ENCODE data around the gene AGPAT2. TPM values are rescaled to one million over a fixed set of nuclear protein-coding genes. Genes with fewer than 3 reads are reported as not detected.

Gene AGPAT2
- total RNA-seq (2022; extraction: Qiagen RNA extraction; ENCODE audit: low read depth) = 64.9 to 110 TPM (median 102 TPM) in 5 replicates

DNA sequence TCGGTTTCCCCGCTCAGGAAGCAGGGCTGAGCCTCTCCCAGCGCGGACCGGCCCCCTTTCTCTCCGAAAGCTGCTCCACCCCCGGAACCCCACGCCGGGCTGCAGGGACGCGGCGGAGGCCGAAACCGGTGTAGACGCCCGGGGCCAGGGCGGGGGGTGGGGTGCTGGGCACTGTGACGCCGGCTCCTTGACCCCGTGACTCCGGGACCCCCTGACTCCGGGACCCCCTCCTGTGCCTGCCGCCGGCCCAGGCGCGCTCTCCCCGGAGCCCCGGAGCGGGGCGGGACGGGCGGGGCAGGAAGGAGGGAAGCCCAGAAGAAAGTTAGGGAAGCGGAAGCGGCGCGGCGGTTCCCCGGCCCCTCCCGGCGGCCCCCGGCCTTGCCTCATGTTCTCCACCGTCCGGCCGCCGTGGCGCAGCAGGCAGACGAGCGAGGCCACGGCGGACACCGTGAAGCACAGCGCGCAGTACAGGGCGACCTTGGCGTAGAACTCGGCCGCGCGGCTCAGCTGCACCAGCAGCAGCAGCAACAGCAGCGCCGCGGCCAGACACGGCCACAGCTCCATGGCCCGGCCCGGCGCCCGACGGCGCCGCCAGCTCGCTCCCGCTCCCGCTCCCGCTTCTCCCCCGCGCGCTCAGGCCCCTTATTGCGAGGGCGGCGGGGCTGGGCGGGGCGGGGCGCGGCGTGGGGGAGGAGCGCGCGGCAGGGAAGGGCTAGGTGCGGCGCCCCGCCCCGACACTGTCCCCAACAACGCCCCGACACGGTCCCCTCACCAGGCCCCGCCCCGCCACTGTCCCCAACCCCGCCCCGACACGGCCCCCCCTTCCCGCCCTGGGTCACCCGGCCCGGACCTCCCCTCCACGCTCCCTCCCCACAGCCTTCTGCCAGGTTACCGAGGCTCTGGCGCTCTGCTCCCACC, at the start of gene AGPAT2:
AGPAT2 (minus strand) TSS at position 664 of the 918 bp plus-strand sequence; CDS start at position 564, 100 bp downstream.

DNA sequence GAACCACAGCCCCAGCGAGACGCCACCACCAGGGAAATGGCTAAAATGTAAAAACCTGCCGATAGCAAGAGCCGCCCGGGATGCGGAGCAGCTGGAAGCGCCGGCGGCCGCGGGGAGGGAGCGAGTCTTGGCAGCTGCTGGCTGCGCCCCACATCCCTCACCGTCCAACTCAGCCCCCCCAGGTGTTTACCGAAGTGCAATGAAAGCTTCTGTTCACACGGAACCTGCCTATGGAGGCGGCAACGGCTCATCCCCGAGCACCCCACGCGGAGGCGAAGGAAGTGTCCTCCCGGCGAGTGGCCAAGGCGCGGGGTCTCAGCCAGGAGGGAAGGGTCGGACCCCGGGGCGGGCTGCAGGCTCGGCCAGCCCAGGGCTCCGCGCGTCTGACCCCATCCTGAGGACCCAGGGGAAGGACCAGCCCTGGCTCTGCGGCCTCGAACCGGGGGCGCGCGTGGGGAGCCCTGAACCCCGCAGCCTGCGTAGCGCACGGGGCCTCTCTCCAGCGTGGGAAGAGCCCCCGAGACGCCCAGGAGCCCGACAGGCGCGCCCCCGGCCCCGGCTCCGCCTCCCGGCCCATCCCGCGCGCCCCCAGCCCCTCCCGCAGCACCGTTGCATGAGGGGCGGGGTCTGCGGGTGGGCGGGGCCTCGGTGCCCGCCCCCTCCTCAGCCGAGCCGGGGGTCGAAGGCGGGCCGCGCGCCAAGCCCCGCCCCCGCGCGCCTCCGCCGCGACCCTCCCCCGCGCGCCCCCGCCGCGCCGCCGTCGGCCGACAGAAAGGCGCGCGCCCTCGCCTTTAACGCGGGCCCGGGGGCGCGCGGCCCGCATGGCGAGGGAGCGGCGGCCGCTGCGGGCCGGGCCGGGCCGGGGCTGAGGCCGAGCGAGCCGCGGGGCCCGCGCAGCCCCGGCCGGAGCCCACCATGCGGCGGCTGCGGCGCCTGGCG, 24.8 kb upstream of the AGPAT2 start, which contains the start of gene DIPK1B:
DIPK1B (plus strand) TSS at position 822 of the 939 bp plus-strand sequence; CDS start at position 916, 94 bp downstream.

DNA sequence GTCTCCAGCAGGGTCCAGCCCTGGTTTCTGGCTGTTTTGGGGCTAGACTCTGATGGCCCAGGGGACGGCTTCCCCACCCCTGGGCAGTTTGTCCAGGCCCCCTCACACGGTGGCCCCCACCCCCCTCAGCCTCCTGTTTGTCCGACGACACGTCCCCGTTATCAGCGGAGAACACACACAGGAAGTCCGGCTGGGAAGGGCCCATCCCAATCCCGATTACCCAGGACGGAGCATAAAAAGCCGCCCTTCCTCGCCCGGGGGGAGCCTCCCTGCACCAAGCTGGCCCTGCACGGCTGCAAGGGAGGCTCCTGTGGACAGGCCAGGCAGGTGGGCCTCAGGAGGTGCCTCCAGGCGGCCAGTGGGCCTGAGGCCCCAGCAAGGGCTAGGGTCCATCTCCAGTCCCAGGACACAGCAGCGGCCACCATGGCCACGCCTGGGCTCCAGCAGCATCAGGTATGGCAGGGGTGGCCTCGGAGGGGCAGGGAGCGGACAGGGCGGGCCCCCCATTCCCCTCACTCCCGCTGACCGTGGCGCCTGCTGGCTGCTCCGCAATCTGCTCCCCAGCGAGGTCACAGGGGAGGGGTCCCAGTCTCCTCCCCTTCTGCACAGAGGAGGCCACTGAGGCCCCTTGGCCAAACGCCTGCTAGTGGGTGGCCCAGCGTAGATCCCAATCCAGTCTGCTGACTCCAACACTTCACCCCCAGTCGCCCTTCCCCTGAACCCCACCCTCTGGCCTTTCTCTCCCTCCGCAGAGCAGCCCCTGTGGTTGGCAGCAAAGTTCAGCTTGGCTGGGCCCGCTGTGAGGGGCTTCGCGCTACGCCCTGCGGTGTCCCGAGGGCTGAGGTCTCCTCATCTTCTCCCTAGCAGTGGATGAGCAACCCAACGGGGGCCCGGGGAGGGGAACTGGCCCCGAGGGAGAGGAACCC, 24.3 kb downstream of the AGPAT2 start, which contains the start of gene EGFL7:
EGFL7 (plus strand) TSS at position 261 of the 926 bp plus-strand sequence. CDS start 5,367 bp downstream, outside the sequence.

Other genes starting within 250 kb of the AGPAT2 start
- 13.8 to 20.7 TPM (median 18.4 TPM) in 5 replicates for gene INPP5E, start 247.6 kb downstream of the AGPAT2 start, total RNA-seq (2022; extraction: Qiagen RNA extraction; ENCODE audit: low read depth)
- gene SEC16A, start 204.4 kb downstream of the AGPAT2 start, total RNA-seq (2022; extraction: Qiagen RNA extraction; ENCODE audit: low read depth) = 58.8 to 69.2 TPM (median 63.2 TPM) in 5 replicates
- 8.7 to 12.2 TPM (median 10.8 TPM) in 5 replicates for gene NOTCH1, start 141.4 kb downstream of the AGPAT2 start, total RNA-seq (2022; extraction: Qiagen RNA extraction; ENCODE audit: low read depth)
- gene EGFL7, start 24.5 kb downstream of the AGPAT2 start, total RNA-seq (2022; extraction: Qiagen RNA extraction; ENCODE audit: low read depth) = 39.5 to 60.2 TPM (median 52.8 TPM) in 5 replicates
- 6.4 to 10.5 TPM (median 7.9 TPM) in 5 replicates for gene DIPK1B, start 25.1 kb upstream of the AGPAT2 start, total RNA-seq (2022; extraction: Qiagen RNA extraction; ENCODE audit: low read depth)
- gene LCN10, start 55.5 kb upstream of the AGPAT2 start, total RNA-seq (2022; extraction: Qiagen RNA extraction; ENCODE audit: low read depth) = not detected in 5 replicates
- gene LCN6, start 61.1 kb upstream of the AGPAT2 start, total RNA-seq (2022; extraction: Qiagen RNA extraction; ENCODE audit: low read depth) = not detected in 5 replicates
- not detected in 5 replicates for gene LCN8, start 70.8 kb upstream of the AGPAT2 start, total RNA-seq (2022; extraction: Qiagen RNA extraction; ENCODE audit: low read depth)
- gene LCN15, start 77.1 kb upstream of the AGPAT2 start, total RNA-seq (2022; extraction: Qiagen RNA extraction; ENCODE audit: low read depth) = 0.09 TPM in 1 of 5 replicates, not detected in the others
- gene TMEM141, start 103.9 kb upstream of the AGPAT2 start, total RNA-seq (2022; extraction: Qiagen RNA extraction; ENCODE audit: low read depth) = 55.2 to 75.9 TPM (median 73.0 TPM) in 5 replicates
- 0.20 to 0.83 TPM (median 0.45 TPM) in 5 replicates for gene CCDC183, start 108.9 kb upstream of the AGPAT2 start, total RNA-seq (2022; extraction: Qiagen RNA extraction; ENCODE audit: low read depth)
- 64.0 to 87.2 TPM (median 78.8 TPM) in 5 replicates for gene RABL6, start 120.5 kb upstream of the AGPAT2 start, total RNA-seq (2022; extraction: Qiagen RNA extraction; ENCODE audit: low read depth)
- gene AJM1, start 155.0 kb upstream of the AGPAT2 start, total RNA-seq (2022; extraction: Qiagen RNA extraction; ENCODE audit: low read depth) = 3.1 to 4.3 TPM (median 4.0 TPM) in 5 replicates
- 255 to 327 TPM (median 305 TPM) in 5 replicates for gene PHPT1, start 162.0 kb upstream of the AGPAT2 start, total RNA-seq (2022; extraction: Qiagen RNA extraction; ENCODE audit: low read depth)
- gene MAMDC4, start 164.9 kb upstream of the AGPAT2 start, total RNA-seq (2022; extraction: Qiagen RNA extraction; ENCODE audit: low read depth) = 1.8 to 5.5 TPM (median 4.6 TPM) in 5 replicates
- gene EDF1, start 178.9 kb upstream of the AGPAT2 start, total RNA-seq (2022; extraction: Qiagen RNA extraction; ENCODE audit: low read depth) = 418 to 545 TPM (median 475 TPM) in 5 replicates
- gene TRAF2, start 199.1 kb upstream of the AGPAT2 start, total RNA-seq (2022; extraction: Qiagen RNA extraction; ENCODE audit: low read depth) = 46.3 to 81.8 TPM (median 69.1 TPM) in 5 replicates

All from A549 treated with CpdA at 1 μM for 4 hours (cell line).